Measurements from ENCODE around the gene BRD7.

Gene BRD7

GRCh38 chr16:50388496-50388895 lies 19.7 kb upstream of the BRD7 start:
- no peak for DNase-seq

GRCh38 chr16:50386774-50387173 lies 18.0 kb upstream of the BRD7 start:
- no peak for DNase-seq

GRCh38 chr16:50386139-50386538 lies 17.4 kb upstream of the BRD7 start:
- peak; percentile 17 for DNase-seq

GRCh38 chr16:50384500-50385135 lies 15.8 kb upstream of the BRD7 start:
- no peak for DNase-seq

DNA sequence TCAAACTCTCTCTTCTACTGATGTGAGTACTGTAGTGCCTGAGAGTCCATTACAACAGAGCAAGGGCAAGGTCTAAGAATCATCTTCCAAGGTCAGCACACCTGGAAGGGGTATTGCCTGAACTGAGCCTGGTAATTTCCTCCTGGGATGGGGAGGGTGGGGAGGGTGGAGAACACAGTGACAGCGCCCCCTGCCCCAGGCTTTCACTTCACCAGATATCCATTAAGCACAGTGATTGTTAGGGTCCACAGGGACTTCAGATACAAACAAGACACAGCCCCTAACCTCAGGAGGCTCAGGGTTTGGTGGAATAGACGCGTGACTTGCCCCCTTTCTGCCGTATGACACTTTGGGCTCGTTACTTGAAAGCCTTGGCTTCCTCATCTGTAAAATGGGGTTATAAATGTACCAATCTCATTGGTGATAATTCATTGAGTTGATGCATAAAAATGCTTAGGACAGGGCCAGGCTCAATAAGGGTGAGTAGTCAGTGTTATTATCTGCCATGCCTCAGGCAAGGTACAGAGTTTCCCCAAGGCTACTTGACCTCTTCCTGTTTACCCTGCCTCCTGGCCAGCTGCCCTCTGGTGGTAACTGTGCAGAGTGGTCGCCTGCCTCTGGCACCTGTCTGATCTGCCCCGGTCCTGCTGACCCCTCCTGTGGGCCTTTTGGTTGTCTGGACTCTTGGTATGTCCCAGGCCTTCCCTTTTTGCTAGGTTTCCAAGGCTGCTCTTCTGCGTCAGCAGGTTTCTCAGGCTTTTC lies 13.1 kb upstream of the BRD7 start:
- DNase-seq: no peak

DNA sequence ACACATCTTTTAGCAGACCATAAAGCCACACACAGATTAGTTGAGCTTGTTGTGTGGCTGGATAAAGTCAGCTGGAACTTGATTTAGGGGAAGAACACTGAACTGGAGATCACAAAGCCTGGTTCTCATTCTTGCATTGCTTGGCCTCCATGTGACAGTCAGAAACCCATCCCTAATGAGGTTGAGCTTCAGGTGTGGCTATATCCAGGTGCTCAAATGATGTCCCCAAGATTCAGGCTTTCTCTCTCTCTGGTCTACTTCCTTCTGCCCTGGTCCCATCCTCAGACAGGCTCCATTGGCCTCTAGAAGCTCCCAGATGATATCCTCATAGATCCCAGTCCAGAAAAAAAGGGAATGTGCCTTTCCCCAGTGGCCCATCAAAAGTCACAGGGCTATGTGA lies 9.6 kb upstream of the BRD7 start:
- DNase-seq: no peak

- DNase-seq: no peak
Measured at GRCh38 chr16:50377001-50377400, 8.2 kb upstream of the BRD7 start.

DNA sequence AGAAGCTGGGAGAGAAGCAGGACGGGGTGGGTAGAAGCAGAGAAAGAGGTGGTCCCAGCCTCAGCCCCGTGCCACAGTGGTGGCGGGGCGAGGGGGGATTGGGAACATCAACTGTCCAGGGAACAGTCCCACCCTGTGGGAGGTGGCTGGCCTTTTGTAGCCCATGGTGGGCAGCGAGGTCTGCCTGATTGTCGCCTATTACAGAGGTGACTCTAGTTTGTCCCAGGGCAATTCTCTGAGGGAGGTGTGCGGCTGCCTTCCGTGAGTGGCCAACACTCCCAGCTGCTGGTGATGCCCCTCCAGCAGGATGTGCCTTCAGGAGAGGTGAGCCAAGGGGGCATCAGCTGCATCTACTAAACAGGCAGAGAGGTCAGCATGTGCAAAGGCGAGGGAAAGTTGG lies 5.0 kb upstream of the BRD7 start:
- no peak for DNase-seq

DNA sequence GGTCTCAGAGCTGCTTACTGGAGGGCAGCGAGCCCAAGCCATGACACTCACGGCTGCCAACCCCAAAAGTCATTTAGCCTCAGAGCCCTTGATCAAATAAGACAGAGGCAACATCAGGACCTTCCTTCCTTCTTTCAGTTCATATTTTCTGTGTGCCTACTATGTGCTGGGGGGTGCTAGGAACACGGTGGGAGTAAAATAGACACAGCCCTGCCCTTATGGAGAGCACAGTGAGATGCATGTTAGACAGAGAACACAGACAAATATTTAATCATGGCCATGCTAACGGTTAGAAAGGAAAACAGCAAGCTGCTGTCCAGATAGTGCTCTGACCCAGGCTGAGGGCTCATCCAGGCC lies 4.5 kb upstream of the BRD7 start:
- DNase-seq: no peak

- DNase-seq: peak; percentile 31
Measured at GRCh38 chr16:50372611-50373344, 4.0 kb upstream of the BRD7 start.

GRCh38 chr16:50371936-50372595 lies 3.3 kb upstream of the BRD7 start:
- DNase-seq: peak; percentile 51

DNA sequence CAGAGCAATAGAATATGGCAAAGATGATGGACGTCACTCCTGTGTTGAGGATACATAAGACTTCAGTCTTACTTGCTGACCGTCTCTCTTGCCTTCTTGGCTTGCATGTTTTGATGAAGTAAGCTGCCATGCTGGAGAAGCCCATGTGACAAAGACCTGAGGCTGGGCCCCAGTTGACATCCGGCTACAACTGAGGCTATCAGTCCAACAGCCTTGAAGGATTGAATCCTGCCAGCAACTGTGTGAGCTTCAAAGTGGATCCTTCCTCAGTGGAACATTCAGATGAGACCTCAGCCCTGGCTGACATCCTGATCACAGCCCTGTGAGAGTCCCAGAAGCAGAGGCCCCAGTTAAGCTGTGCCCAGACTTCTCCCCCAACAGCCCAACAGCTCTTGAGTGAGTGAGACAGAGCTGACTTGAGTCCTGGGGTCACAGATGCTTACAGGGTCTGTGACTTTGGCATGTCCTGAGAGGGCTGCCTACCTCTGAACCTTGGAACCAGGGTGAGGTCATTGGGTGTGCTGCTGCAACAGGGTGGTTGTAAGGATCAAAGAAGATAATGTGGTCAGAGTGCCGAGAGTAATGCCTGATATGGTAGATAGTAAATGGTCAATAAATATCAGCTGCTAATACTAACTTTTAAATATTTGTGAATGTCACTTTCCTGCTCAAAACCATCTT lies 2.4 kb upstream of the BRD7 start:
- DNase-seq: no peak

DNA sequence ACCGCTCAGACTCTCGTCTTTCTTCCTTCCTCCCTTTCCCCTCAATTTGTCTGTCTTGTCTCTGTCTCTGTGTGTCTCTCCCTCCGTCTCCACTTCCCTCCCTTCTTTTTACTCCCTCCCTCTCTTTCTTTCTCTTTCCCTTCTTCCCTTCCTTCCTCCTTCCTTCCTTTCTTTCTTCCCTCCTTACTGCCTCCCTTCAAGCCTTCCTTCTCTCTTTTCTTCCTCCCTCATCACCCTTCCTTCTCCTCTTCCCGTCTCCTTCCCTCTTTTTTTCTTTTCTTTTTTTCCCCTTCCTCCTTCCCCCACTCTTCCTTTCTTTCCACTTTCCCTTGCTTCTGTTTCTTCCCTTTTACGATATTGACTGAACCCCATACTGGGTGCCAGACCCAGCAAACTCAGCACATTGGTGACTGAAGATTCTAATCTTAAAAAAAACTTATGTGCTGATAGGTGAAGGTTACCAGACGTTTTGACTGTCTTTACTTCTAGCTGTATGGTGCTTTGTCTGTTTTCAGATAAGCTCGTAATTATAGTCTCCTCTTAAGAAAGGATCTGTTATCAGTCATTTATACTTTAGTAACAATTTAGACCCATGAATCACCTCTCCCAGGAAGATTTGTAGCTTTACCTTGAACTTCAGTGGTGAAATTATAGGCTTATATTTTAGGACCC lies 481 bp upstream of the BRD7 start:
- DNase-seq: no peak

DNA sequence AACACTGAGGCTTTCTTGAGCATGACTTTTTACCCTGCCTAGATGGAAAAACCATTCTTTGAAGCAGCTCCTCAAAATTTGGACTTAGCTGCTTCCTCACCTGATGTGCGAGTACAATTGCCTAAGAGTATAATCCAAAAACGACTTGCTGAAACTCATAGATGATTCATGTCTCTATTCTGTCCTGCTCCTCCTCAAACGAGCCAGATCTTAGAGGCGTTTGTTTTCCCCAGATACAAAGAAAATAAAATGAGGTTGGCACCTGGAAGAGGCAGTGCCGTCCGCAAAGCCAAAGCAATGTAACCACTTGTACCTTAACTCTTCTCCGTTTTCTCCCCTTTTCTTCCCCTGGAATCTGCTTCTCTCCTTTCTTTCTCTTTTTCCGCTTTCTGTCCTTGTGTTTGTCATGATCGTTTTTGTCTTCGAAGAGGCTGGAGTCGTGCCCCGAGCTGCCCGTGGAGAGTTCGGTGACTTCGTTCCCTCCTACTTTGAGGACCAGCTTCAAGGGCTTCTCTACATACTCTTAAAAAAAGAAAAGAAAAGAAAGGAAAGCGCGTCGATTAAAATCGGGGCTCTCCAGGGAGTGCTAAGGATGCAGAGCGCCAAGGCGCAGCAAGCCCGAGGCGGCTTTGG lies 895 bp downstream of the BRD7 start:
- no peak for DNase-seq

GRCh38 chr16:50365791-50366575 lies 2.8 kb downstream of the BRD7 start:
- DNase-seq: no peak

- DNase-seq: no peak
Measured at GRCh38 chr16:50363656-50364055, 5.1 kb downstream of the BRD7 start.

DNA sequence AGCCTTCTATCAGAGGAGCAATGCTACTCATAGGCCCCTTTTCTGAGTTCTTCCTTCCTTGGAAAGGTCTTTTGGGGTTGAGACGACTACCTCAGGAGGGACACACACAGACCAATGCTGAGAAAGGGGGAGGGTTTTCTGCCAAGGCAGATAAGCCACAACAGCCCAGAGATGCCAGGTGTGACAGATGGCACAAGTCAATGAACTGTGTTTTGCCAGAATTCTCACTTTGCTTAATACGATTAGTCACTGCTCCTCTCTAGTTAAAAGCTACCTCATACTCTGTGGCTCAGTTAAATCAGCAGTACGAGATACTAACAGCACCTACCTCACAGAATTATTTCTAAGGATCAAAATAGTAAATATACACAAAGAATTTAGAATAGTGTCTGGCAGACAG lies 8.0 kb downstream of the BRD7 start:
- no peak for DNase-seq

- no peak for DNase-seq
Measured at GRCh38 chr16:50360033-50360778, 8.6 kb downstream of the BRD7 start.

DNA sequence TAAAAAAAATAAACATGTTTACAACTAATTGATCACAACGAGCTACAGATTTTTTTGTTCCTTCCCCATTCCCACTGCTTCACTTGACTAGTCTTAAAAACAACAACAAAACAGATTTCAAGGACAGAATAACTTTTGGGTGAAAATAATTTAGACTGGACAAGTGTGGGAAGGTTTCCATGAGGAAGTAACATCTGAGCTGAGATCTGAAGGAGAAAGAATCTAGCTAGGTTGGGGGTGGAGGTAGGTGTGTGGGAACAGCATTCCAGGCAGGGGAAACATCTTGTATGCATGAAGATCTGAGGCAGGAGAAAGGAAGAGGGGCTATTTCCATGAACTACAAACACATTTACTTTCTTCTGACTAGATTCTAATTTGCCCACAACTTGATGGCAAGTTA lies 9.2 kb downstream of the BRD7 start:
- DNase-seq: no peak

Data from fibroblast of skin of scalp (primary cell).